Activated naive CD8-positive, alpha-beta T cell treated with anti-CD3 and anti-CD28 coated beads, Interleukin-2, amount 10 ng/mL, durations not matched to agents 7 days and 5 days (primary cell): ENCODE data around the gene TFEB. TPM values are rescaled to one million over a fixed set of nuclear protein-coding genes. Genes with fewer than 3 reads are reported as not detected.
"Not testable (repeated sequence)": the region's sequence is repeated elsewhere in the genome, so short reads cannot be mapped to it uniquely, and the experiment has no call there.

Experiments used
- ATAC-seq: fragments of 150-1000 bp; cut with Tn5 transposase; one replicate; pipeline ENCODE4 v1.10.0; 2021; ENCODE audit warnings: low read depth, moderate library complexity
- POLR2A ChIA-PET: fragments of 350-600 bp; sonication (Branson Sonifier 250); formaldehyde crosslinking; loops from one replicate; lab custom pipeline; 2021; ENCODE audit warnings: antibody characterized with exemption; lab: Charles Lee
- DNase-seq: peaks from one replicate; pipeline ENCODE4 v3.0.0; 2021
- H3K27ac Mint-ChIP-seq: one replicate; pipeline ENCODE4 v1.8.0; 2022; ENCODE audit warnings: mild to moderate bottlenecking, mixed read lengths
- H3K27me3 Mint-ChIP-seq: one replicate; pipeline ENCODE4 v1.8.0; 2022; ENCODE audit warnings: mild to moderate bottlenecking, moderate library complexity, mixed read lengths
- H3K36me3 Mint-ChIP-seq: one replicate; pipeline ENCODE4 v1.8.0; 2021; ENCODE audit warnings: mild to moderate bottlenecking, mixed read lengths
- H3K4me1 Mint-ChIP-seq: one replicate; pipeline ENCODE4 v1.8.0; 2021; ENCODE audit warnings: mixed read lengths
- H3K4me3 Mint-ChIP-seq: one replicate; pipeline ENCODE4 v1.8.0; 2022; ENCODE audit warnings: mild to moderate bottlenecking, moderate library complexity, mixed read lengths
- H3K9me3 Mint-ChIP-seq: one replicate; pipeline ENCODE4 v1.8.0; 2021; ENCODE audit warnings: mixed read lengths
- total RNA-seq, 2 experiments: library from RNA; stranded (reverse); gene quantifications; one replicate each; pipeline ENCODE4 v1.2.3, GENCODE V29; 2021

The TFEB gene
- total RNA-seq, 2 experiments from 2014 or later = 17.6 TPM

- Mint-ChIP-seq H3K9me3 (no peaks in the 10 kb centered on the region), H3K27me3 (no peaks in the 10 kb centered on the region), H3K36me3 (no peaks in the 10 kb centered on the region), H3K4me1 (peaks cover 15% of the 10 kb centered on the region), H3K27ac (no peak overlapping the region), H3K4me3 (no peak overlapping the region)
- DNase-seq (no peak), ATAC-seq (no peak)
- POLR2A ChIA-PET = no interaction called here
Observed at GRCh38 chr6:41771058-41771983, 35.9 kb upstream of the TFEB start.

GRCh38 chr6:41770381-41771057 is 35.1 kb upstream of the TFEB start:
- Mint-ChIP-seq H3K27me3 (no peaks in the 10 kb centered on the region), H3K9me3 (no peaks in the 10 kb centered on the region), H3K4me1 (peaks cover 15% of the 10 kb centered on the region), H3K36me3 (no peaks in the 10 kb centered on the region), H3K4me3 (no peak overlapping the region), H3K27ac (no peak overlapping the region)
- POLR2A ChIA-PET = no interaction called here
- DNase-seq (no peak), ATAC-seq (no peak)

DNA sequence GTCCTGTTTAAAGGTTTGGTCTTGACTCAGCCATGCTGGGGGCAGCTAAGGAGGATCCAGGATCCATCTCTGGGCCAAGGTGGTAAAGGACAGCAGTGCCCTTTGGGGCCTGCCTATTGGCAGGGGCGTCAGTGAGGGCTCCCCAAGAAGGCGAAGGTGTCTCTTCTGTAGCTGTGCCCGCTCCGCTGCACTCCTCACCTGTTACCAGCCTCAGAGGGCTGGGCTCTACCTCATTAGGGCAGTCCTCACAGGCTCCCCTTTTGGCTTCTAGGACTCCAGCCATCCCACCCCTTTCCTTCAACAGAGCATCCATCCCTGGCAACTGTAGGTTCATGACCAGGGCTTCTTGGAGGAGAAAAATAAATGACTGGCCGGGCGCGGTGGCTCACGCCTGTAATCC is 34.0 kb upstream of the TFEB start:
- ATAC-seq (no peak), DNase-seq (no peak)
- no peaks in the 10 kb centered on the region for H3K9me3 Mint-ChIP-seq
- POLR2A ChIA-PET = interaction anchor here (1.1 to 1.2 kb wide), 2 partner anchors 35 to 49 kb away, joined by 3 to 4 read pairs; no protein-coding TSS in a partner anchor
- H3K4me3 Mint-ChIP-seq = no peak overlapping the region
- no peaks in the 10 kb centered on the region for H3K27me3 Mint-ChIP-seq
- no peaks in the 10 kb centered on the region for H3K36me3 Mint-ChIP-seq
- H3K4me1 Mint-ChIP-seq = peaks cover 15% of the 10 kb centered on the region
- H3K27ac Mint-ChIP-seq = no peak overlapping the region

DNA sequence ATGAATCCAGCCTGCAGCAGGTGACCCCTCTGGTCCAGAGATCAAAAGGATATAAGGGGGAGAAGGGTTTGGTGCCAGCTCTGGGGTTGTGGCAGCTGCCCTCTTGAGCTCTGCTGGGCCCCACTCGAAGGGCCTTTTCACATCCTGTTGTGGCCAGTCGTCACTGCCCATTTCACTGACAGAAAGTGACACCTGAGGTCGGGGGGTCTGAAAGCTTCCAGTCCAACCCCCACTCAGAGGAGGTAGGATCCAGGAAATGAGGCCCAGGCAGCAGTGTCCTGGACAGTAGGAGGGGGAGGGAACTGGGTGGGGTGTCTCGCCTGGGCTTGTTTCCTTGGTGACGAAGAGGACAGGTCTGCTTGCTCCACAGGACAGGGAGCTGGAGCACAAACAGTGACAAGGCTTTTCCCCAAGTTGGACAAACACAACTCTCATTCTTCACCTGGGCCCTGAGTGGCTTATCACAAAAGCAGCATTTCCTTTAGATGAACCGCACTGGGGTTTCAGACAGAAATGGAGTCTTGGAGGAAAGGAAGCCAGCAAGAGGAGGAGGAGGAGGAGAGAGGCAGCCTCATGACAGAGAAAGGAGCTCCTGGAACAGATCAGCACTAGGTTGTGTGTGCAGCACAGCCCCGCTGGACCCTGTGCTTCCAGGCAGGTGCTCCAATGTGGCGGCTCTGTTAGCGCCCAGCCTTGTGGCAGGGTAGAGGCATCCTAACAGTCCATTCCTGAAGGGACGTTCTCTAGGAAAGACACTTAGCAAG is 33.3 kb upstream of the TFEB start:
- ATAC-seq (peak; percentile 63), DNase-seq (no peak)
- peak overlapping the region; percentile 45 for H3K4me3 Mint-ChIP-seq
- H3K4me1 Mint-ChIP-seq = peaks cover 15% of the 10 kb centered on the region
- H3K27me3 Mint-ChIP-seq = peaks cover 3% of the 10 kb centered on the region
- H3K27ac Mint-ChIP-seq = peak overlapping the region; percentile 68
- no peaks in the 10 kb centered on the region for H3K36me3 Mint-ChIP-seq
- no peaks in the 10 kb centered on the region for H3K9me3 Mint-ChIP-seq
- POLR2A ChIA-PET = interaction anchor here (0.9 to 1.2 kb wide), 3 partner anchors 34 to 53 kb away, joined by 3 to 4 read pairs (median 3); no protein-coding TSS in a partner anchor

- Mint-ChIP-seq H3K36me3 (no peaks in the 10 kb centered on the region), H3K4me3 (no peak overlapping the region), H3K4me1 (peaks cover 15% of the 10 kb centered on the region), H3K9me3 (no peaks in the 10 kb centered on the region), H3K27me3 (peaks cover 3% of the 10 kb centered on the region), H3K27ac (no peak overlapping the region)
- POLR2A ChIA-PET = no interaction called here
- ATAC-seq (no peak), DNase-seq (no peak)
Observed at GRCh38 chr6:41767112-41767833, 31.9 kb upstream of the TFEB start.

DNA sequence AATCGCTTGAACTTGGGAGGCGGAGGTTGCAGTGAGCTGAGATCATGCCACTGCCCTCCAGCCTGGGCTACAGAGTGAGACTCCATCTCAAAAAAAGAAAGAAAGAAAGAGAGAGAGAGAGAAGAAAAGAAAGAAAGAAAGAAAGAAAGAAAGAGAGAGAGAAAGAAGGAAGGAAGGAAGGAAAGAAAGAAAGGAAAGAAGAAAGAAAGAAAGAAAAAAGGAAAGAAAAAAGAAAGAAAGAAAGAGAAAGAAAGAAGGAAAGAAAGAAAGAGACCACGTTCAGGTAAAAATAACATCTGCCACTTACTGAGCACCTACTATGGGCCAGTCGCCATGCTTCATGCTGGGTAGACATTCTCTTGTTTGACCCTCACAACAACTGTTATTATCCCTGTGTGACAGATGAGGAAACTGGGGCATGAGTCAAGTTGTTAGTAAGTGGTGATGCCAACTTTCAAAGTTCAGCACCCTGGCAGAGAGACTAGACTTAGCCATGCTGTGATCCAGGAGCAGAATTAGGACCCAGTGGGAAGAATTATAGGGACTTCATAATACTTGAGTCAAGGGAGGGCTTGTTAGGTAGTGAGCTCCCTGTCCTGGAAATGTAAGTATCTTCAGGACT is 30.7 kb upstream of the TFEB start:
- H3K27ac Mint-ChIP-seq, H3K27me3 Mint-ChIP-seq, H3K9me3 Mint-ChIP-seq, POLR2A ChIA-PET, H3K4me3 Mint-ChIP-seq, H3K36me3 Mint-ChIP-seq, ATAC-seq, DNase-seq: not testable (repeated sequence)
- H3K4me1 Mint-ChIP-seq = peaks cover 15% of the 10 kb centered on the region

DNA sequence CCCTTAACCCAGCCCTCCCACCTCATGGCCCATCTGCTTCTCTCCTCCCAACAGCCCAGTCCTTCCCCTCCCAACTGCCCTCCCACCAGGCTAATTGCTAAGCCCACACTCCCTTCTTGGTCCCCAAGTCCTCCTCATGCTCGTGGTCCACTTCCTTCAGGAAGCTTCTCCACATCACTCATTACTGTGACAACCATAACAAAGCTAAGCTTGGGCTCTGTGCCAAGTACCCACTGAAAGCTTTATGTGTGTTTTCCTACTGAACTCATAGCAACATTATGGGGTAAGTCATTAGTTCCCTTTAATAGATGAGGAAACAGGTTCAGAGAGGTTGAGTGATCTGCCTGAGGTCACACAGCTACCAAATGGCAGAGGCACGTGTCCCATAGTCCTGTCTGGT is 28.1 kb upstream of the TFEB start:
- POLR2A ChIA-PET = no interaction called here
- Mint-ChIP-seq H3K36me3 (no peaks in the 10 kb centered on the region), H3K27ac (no peak overlapping the region), H3K4me3 (no peak overlapping the region), H3K9me3 (no peaks in the 10 kb centered on the region), H3K27me3 (peaks cover 3% of the 10 kb centered on the region), H3K4me1 (peaks cover 7% of the 10 kb centered on the region)
- ATAC-seq = no peak
- no peak for DNase-seq

GRCh38 chr6:41759905-41760579 is 24.6 kb upstream of the TFEB start:
- Mint-ChIP-seq H3K4me1 (peaks cover 7% of the 10 kb centered on the region), H3K27ac (no peak overlapping the region), H3K27me3 (peaks cover 5% of the 10 kb centered on the region), H3K36me3 (no peaks in the 10 kb centered on the region), H3K9me3 (no peaks in the 10 kb centered on the region), H3K4me3 (no peak overlapping the region)
- no peak for ATAC-seq
- POLR2A ChIA-PET = no interaction called here
- no peak for DNase-seq

DNA sequence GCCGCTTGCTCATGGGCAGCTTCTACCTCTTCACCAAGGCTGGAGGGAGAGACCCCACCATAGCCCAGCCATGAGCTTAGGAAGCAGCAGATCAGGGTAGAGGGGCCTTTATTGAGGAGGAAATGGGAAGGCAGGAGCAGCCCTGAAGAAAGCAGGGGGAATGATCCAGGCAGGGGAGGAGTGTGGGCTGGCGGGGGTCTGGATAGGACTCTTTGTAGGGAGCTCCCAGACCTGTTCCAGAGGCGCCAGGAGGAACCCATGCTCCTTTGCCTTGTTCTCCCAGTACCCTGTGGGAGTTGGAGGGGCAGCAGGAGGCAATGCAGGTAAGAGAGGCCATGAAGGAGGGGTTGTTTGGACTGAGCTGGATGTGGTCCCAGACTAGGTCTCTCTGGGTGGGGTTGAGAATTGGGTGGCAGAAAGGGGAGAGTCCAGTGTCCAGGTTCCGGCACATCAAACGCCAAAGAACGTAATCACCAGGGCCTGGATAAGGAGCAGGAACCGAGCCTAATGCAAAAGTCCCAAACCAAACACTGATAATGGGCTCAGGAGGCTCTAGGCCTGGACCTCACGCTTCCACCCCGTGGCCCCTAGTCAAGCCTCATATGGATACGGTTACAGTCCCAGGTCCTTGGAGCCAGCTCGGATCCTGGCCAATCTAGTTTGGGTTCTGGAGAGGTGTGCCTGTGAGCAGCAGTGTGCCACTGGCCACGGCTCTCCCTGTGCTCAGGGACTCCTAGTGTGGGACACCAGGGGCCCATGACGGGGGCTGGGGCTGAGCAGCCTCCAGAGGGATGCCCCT is 23.9 kb upstream of the TFEB start:
- Mint-ChIP-seq H3K27ac (no peak overlapping the region), H3K4me1 (peaks cover 7% of the 10 kb centered on the region), H3K27me3 (peaks cover 8% of the 10 kb centered on the region), H3K4me3 (no peak overlapping the region), H3K36me3 (no peaks in the 10 kb centered on the region), H3K9me3 (no peaks in the 10 kb centered on the region)
- DNase-seq = no peak
- POLR2A ChIA-PET = no interaction called here
- ATAC-seq = no peak

- ATAC-seq = no peak
- H3K27me3 Mint-ChIP-seq = peaks cover 10% of the 10 kb centered on the region
- peaks cover 7% of the 10 kb centered on the region for H3K4me1 Mint-ChIP-seq
- no peak for DNase-seq
- H3K27ac Mint-ChIP-seq = no peak overlapping the region
- H3K4me3 Mint-ChIP-seq = no peak overlapping the region
- H3K9me3 Mint-ChIP-seq = no peaks in the 10 kb centered on the region
- POLR2A ChIA-PET = no interaction called here
- H3K36me3 Mint-ChIP-seq = no peaks in the 10 kb centered on the region
Observed at GRCh38 chr6:41758641-41759035, 23.2 kb upstream of the TFEB start.

GRCh38 chr6:41757931-41758640 is 22.7 kb upstream of the TFEB start:
- POLR2A ChIA-PET = no interaction called here
- Mint-ChIP-seq H3K27ac (no peak overlapping the region), H3K4me3 (no peak overlapping the region), H3K27me3 (peaks cover 10% of the 10 kb centered on the region), H3K36me3 (no peaks in the 10 kb centered on the region), H3K4me1 (peaks cover 7% of the 10 kb centered on the region), H3K9me3 (no peaks in the 10 kb centered on the region)
- DNase-seq (no peak), ATAC-seq (no peak)
